Muscle layer of duodenum (tissue), 2 donors: ENCODE results near the gene JUP.
A peak's percentile ranks its signal among the peaks of the same experiment; 100 is the strongest.

Experiments used
- H3K27ac ChIP-seq: one replicate; pipeline ENCODE4 v1.7.0; 2013; ENCODE audit warnings: mild to moderate bottlenecking, low read length
- H3K27me3 ChIP-seq: one replicate; pipeline ENCODE4 v1.7.0; 2013; ENCODE audit warnings: low read depth, mild to moderate bottlenecking, control low read depth, low read length
- H3K36me3 ChIP-seq, 2 donors: one replicate each; pipeline ENCODE4 v1.7.0; 2013; ENCODE audit warnings: low read length in 2 of 2, control low read depth in 1 of 2, mild to moderate bottlenecking in 1 of 2; ENCODE audit not compliant: insufficient read depth in 2 of 2, control insufficient read depth in 1 of 2
- H3K4me1 ChIP-seq, 2 donors: one replicate each; pipeline ENCODE4 v1.7.0; 2013; ENCODE audit warnings: low read length in 2 of 2, mild to moderate bottlenecking in 2 of 2, control low read depth in 1 of 2, moderate library complexity in 1 of 2; ENCODE audit not compliant: insufficient read depth in 2 of 2, control insufficient read depth in 1 of 2
- H3K4me3 ChIP-seq, 2 donors: one replicate each; pipeline ENCODE4 v1.7.0; 2013; ENCODE audit warnings: low read length in 2 of 2, low read depth in 1 of 2, mild to moderate bottlenecking in 1 of 2
- H3K9me3 ChIP-seq, 2 donors: one replicate each; pipeline ENCODE4 v1.7.0; 2013; ENCODE audit warnings: low read length in 2 of 2, control low read depth in 1 of 2, mild to moderate bottlenecking in 1 of 2; ENCODE audit not compliant: control insufficient read depth in 1 of 2
- donor health status: healthy.

Gene JUP

GRCh38 chr17:41739661-41740352 lies 46.7 kb downstream of the JUP start:
- Histone ChIP-seq H3K4me3 (no peak overlapping the region), H3K27me3 (peaks cover 8% of the 10 kb centered on the region), H3K4me1 (peaks cover 0 to 10% of the 10 kb centered on the region in 2 donors), H3K36me3 (no peaks in the 10 kb centered on the region), H3K9me3 (no peaks in the 10 kb centered on the region), H3K27ac (no peak overlapping the region)

DNA sequence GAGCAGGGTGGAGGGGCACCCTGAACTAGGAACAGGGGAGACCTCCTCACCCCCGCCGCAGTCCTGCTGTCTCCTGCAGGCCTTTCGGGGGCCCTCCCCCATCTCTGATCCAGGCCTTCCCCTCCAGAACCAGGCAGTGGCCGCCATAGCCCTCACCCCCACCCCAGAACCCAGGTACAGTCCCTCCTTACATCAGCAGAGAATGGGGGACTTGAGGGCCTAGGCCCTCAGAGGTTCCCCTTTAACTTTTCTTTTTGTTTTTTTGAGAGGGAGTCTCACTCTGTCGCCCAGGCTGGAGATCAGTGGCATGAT lies 47.8 kb downstream of the JUP start:
- Histone ChIP-seq H3K9me3 (no peaks in the 10 kb centered on the region), H3K4me3 (no peak overlapping the region), H3K36me3 (no peaks in the 10 kb centered on the region), H3K27me3 (peaks cover 8% of the 10 kb centered on the region), H3K4me1 (peaks cover 0 to 20% of the 10 kb centered on the region in 2 donors), H3K27ac (no peak overlapping the region)

GRCh38 chr17:41738077-41738800 lies 48.3 kb downstream of the JUP start:
- H3K27me3 ChIP-seq, result peaks cover 8% of the 10 kb centered on the region
- H3K36me3 ChIP-seq, result no peaks in the 10 kb centered on the region

DNA sequence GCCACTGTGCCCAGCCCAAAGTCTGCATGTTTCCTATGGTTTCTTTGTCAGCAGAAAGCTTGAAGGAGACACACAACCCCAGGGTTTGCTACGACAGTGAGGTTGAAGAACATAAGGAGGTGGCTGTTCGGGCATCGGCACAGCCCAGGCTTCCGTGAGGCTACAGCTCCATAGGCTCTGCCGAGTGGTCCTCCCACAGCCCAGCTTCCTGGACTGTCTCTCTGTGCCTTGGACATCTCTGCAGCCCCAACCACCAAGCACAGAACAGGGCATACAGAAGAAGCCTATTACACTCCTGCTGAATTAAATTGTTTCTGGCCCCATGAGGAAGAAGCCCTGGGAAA lies 48.9 kb downstream of the JUP start:
- H3K4me1 ChIP-seq, result peaks cover 0 to 21% of the 10 kb centered on the region in 2 donors
- no peaks in the 10 kb centered on the region for H3K9me3 ChIP-seq
- no peak overlapping the region for H3K27ac ChIP-seq
- no peaks in the 10 kb centered on the region for H3K36me3 ChIP-seq
- H3K4me3 ChIP-seq, result no peak overlapping the region
- H3K27me3 ChIP-seq, result peaks cover 8% of the 10 kb centered on the region

More at GRCh38 chr17:41738077-41738800, 48.3 kb downstream of the JUP start:
- H3K4me1 ChIP-seq, result peaks cover 0 to 21% of the 10 kb centered on the region in 2 donors
- no peak overlapping the region for H3K27ac ChIP-seq
- H3K4me3 ChIP-seq, result no peak overlapping the region
- H3K9me3 ChIP-seq, result no peaks in the 10 kb centered on the region

DNA sequence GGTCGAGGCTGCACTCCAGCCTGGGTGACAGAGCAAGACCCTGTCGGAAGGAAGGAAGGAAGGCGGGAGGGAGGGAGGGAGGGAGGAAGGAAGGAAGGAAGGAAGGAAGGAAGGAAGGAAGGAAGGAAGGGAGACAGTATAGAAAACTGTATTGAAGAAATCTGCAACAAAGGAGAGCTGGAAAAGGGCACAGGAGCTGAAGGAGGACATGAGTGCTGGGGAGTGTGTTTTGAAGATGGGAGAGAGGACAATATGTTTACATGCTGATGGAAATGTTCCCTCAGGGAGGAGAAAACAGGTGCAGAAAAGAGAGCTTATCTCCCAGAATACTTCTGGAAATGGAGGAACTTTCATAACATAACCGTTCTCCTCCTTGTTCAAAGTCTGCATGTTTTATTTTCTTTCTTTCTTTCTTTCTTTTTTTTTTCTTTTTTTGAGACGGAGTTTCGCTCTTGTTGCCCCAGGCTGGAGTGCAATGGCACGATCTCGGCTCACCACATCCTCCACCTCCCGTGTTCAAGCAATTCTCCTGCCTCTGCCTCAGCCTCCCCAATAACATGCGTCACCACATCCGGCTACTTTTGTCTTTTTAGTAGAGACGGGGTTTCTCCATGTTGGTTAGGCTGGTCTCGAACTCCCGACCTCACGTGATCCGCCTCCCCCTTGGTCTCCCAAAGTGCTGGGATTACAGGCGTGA lies 49.4 kb downstream of the JUP start:
- H3K36me3 ChIP-seq, result no peaks in the 10 kb centered on the region
- peaks cover 0 to 21% of the 10 kb centered on the region in 2 donors for H3K4me1 ChIP-seq
- no peaks in the 10 kb centered on the region for H3K9me3 ChIP-seq
- H3K27ac ChIP-seq, result no peak overlapping the region
- H3K4me3 ChIP-seq, result no peak overlapping the region
- H3K27me3 ChIP-seq, result peaks cover 8% of the 10 kb centered on the region

DNA sequence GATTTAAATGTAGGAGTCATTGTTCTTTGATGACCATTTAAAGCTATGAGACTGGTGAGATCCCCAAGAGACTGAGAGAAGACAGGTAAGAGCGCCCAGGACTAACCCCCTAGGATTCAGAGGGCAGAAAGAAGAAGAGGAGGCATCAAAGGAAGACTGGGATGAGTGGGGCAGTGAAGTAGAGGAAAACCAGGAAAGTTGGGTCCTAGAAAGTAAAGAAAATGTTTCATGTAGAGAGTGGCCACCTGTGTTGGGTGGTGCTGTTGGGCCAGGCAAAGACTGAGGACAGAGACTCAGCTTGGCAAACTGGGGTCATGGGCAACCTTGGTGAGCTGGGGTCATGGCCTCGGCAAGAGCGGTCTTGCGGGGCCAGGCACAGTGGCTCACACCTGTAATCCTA lies 50.8 kb downstream of the JUP start:
- Histone ChIP-seq H3K27me3 (peaks cover 8% of the 10 kb centered on the region), H3K27ac (no peak overlapping the region), H3K4me3 (no peak overlapping the region), H3K36me3 (no peaks in the 10 kb centered on the region), H3K9me3 (no peaks in the 10 kb centered on the region), H3K4me1 (peaks cover 0 to 26% of the 10 kb centered on the region in 2 donors)

DNA sequence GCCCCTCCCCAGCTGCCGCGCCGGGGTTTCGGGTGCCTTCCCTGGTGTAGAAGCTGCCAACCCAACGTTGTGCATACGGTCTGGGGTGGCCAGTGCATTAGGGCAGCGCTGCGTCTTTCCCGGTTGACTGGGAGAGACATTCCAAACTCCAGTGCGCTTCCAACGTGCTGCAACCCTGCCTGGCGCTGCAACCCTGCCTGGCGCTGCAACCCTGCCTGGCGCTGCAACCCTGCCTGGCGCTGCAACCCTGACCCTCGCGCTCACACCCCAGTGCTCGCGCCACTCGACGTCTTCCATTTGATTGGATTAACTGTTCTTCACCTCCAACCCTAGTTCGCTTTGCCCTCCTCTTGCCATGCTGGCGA lies 51.6 kb downstream of the JUP start:
- Histone ChIP-seq H3K4me1 (peaks cover 0 to 26% of the 10 kb centered on the region in 2 donors), H3K4me3 (peak overlapping the region; percentile 7 to 73), H3K36me3 (no peaks in the 10 kb centered on the region), H3K27ac (no peak overlapping the region), H3K27me3 (peaks cover 8% of the 10 kb centered on the region), H3K9me3 (no peaks in the 10 kb centered on the region)

DNA sequence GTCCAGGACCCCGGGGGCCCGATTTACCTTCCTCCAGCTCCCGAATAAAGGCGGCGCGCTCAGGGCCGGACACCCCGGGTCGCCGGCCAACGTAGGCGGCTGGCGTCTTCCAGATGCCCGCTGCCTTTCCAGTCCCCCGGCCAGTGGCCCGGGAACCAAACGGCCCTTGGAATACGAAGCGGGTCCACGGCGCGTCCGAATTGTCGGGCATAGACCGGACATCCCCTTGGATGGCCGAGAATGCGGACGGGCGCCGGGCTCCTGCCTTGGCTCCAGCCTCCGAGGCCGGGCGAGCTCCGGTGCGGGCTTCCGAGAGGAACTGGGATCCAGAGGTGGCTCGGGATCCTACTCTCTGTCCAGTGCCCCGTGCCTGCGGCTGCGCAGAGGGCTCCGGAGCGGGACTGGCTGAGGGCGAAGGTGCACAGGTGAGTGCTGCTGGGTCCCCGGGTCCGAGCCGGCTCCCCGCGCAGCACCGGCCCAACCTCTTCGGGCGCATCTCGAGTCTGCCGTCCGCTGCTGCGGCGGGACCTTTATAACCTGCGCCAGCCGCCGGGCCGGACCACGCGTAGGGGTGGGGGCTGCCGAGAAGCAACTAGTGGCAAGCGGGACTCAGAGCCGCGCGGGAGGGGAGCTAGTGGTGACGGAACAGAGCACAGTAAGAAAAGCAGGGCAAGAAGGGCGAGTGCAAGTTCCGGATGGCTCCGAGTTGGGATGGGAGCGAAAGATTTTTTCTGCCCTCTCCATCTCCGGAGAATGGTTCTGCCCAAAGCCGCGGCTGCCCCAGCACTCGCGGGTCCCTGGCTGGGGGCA lies 52.2 kb downstream of the JUP start, which contains the start of gene HAP1:
Gene HAP1, minus strand, starts transcription at position 505 of the 810 bp plus-strand sequence. Its CDS starts 9 bp downstream, at position 496.
- peak within 1 kb of the TSS; percentile 7 to 73 for H3K4me3 ChIP-seq
- peaks cover 8% of the 10 kb centered on the region for H3K27me3 ChIP-seq

GRCh38 chr17:41733348-41734138 lies 53.0 kb downstream of the JUP start:
- Histone ChIP-seq H3K4me3 (peak overlapping the region in 1 of 2 donors; percentile 73), H3K27ac (no peak overlapping the region), H3K27me3 (peaks cover 8% of the 10 kb centered on the region), H3K9me3 (no peaks in the 10 kb centered on the region), H3K36me3 (no peaks in the 10 kb centered on the region), H3K4me1 (peaks cover 0 to 26% of the 10 kb centered on the region in 2 donors)

More for the DNA sequence above, 52.2 kb downstream of the JUP start, which contains the start of gene HAP1:
- Histone ChIP-seq H3K27ac (no peak within 1 kb of the TSS), H3K36me3 (no peaks in the 10 kb centered on the region), H3K4me1 (peaks cover 0 to 26% of the 10 kb centered on the region in 2 donors), H3K9me3 (no peaks in the 10 kb centered on the region)

DNA sequence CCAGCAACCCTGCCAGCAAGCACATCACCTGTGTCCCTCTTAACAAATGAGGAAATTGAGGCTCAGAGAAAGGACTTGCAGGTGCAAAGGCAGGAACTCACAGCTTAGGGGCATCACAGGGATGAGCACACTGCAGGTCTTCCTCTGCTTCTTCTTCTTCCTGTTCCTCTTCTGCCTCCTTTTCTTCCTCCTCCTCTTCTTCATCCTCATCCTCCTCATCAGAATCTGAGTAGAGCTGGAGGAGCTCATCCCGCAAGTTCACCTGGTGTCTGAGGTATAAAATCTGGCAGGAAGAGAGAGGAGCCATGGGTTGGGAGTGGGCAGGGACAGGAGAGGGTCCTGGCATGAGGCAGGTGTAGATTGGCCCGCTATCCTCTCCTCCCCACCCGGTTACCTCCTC lies 54.7 kb downstream of the JUP start:
- H3K4me1 ChIP-seq, result peaks cover 0 to 23% of the 10 kb centered on the region in 2 donors
- H3K4me3 ChIP-seq, result no peak overlapping the region
- no peak overlapping the region for H3K27ac ChIP-seq
- no peaks in the 10 kb centered on the region for H3K36me3 ChIP-seq
- H3K27me3 ChIP-seq, result no peaks in the 10 kb centered on the region
- H3K9me3 ChIP-seq, result no peaks in the 10 kb centered on the region
